Measurements from ENCODE around the gene CENPE. TPM values are rescaled to one million over a fixed set of nuclear protein-coding genes. Genes with fewer than 3 reads are reported as not detected.

The CENPE gene
- total and polyA plus RNA-seq, 2 of the 8 experiments (the other 6 are each of a cell fraction or from before 2014, with no cell fraction given): 2.1 to 49.0 TPM

DNA sequence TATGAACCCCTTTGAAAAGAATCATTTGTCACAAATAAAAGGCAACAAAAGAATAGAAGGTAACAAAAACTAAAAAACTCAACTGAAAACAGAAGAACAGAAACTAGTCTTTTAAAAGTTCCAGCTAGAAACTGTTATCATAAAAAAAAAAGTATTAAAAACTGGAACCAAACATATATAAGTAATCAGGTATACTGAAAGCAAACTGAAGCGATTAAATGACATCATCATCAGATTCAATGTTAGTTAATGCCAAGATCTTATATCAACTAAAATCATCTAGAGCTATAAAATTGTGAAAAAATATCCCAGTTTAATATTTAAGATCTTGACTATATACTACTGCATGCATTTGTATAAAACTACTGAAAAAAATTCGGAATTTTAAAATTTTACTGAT lies 36.0 kb downstream of the CENPE start (continued):
- no peak for TF ChIP-seq RAD21 (IDR thresholded peaks at IDR 0.05 in 1 of 2, conservative IDR thresholded peaks at IDR 0.05 in 1 of 2; ENCODE audit: low read depth in 2 of 2, low read length in 2 of 2)
- no peak for TF ChIP-seq EZH2 (IDR thresholded peaks at IDR 0.05; ENCODE audit: low read depth, low read length, severe bottlenecking)
- TF ChIP-seq KDM1A (IDR thresholded peaks at IDR 0.05; ENCODE audit: borderline replicate concordance, low read length): no peak

Measured in H1 (cell line).